HCT116 (cell line): ENCODE measurements around the gene BAX. TPM values are rescaled to one million over a fixed set of nuclear protein-coding genes. Genes with fewer than 3 reads are reported as not detected.

Experiments
- ATAC-seq: fragments of 200-7000 bp; cut with Tn5 transposase; 2 replicates; pipeline ENCODE4 v1.9.1; 2020; ENCODE audit warnings: mild to moderate bottlenecking, moderate library complexity
- BruUV-seq: library from RNA; stranded (reverse); fragments of 400-500 nt; replicated peaks from 2 replicates; lab custom pipeline; 2021; lab: Mats Ljungman, UMichigan
- CTCF ChIA-PET: fragments of 300-600 bp; sonication (Branson Sonifier 250); formaldehyde crosslinking; loops from one replicate; lab custom pipeline; 2021; ENCODE audit warnings: antibody characterized with exemption; lab: Charles Lee
- POLR2A ChIA-PET: fragments of 300-600, 350-600 bp; sonication (Branson Sonifier 250); formaldehyde crosslinking; loops from one replicate; lab custom pipeline; 2021; ENCODE audit warnings: antibody characterized with exemption; lab: Charles Lee
- RAD21 ChIA-PET, 2 experiments: fragments of 300-600 bp; sonication (Branson Sonifier 250); formaldehyde crosslinking; loops; one replicate each; lab custom pipeline; 2023; ENCODE audit warnings: low total read pairs in 2 of 2; ENCODE audit not compliant: uncharacterized antibody in 2 of 2, unreplicated experiment in 2 of 2, low non-redundant PET in 1 of 2; lab: Charles Lee
- DNase-seq: peaks from one replicate; pipeline ENCODE4 v3.0.0-alpha.2; 2010; ENCODE audit warnings: low read depth, low spot score
- H2AFZ ChIP-seq: fragments of 200-600 bp; shearing (Covaris generic), sonication (generic); 2 replicates; pipeline ENCODE4 v1.6.1; 2017; ENCODE audit warnings: low read depth, mixed run types, mixed read lengths, antibody characterized with exemption, low read length; ENCODE audit not compliant: poor library complexity, severe bottlenecking
- H3K27ac ChIP-seq: 2 replicates; pipeline ENCODE4 v1.5.1; 2012; ENCODE audit warnings: low read depth, low read length
- H3K27me3 ChIP-seq: fragments of 200-600 bp; sonication (generic); 2 replicates; pipeline ENCODE4 v1.6.1; 2016; ENCODE audit warnings: mixed run types, low read length, mixed read lengths; ENCODE audit not compliant: insufficient read depth
- H3K36me3 ChIP-seq, 2 experiments: fragments of 200-500 bp in 1 of 2; fragments of 200-600 bp in 1 of 2; sonication (Bioruptor generic) in 1 of 2; sonication (generic) in 1 of 2; 2 replicates each; pipeline versions ENCODE4 v1.5.1 to v1.6.1; 2014 to 2016; ENCODE audit warnings: low read length in 2 of 2, inconsistent platforms in 1 of 2, mixed read lengths in 1 of 2, mixed run types in 1 of 2; ENCODE audit not compliant: insufficient read depth in 2 of 2, control insufficient read depth in 1 of 2
- H3K4me1 ChIP-seq, 2 experiments: fragments of 200-600 bp in 1 of 2; sonication (generic) in 1 of 2; 2 replicates each; pipeline versions ENCODE4 v1.5.1 to v1.6.1; 2012 to 2017; ENCODE audit warnings: low read length in 2 of 2, inconsistent platforms in 1 of 2, mild to moderate bottlenecking in 1 of 2, mixed read lengths in 1 of 2, mixed run types in 1 of 2, moderate library complexity in 1 of 2; ENCODE audit not compliant: insufficient read depth in 2 of 2, control insufficient read depth in 1 of 2
- H3K4me2 ChIP-seq: fragments of 200-600 bp; sonication (generic); 2 replicates; pipeline ENCODE4 v1.6.1; 2017; ENCODE audit warnings: mixed run types, low read length, mixed read lengths
- H3K4me3 ChIP-seq, 2 experiments: fragments of 200-600 bp in 1 of 2; sonication (generic) in 1 of 2; replicated peaks in 1 of 2; 2 replicates each; pipeline ENCODE4 v1.5.1; 2011 to 2016; ENCODE audit warnings: low read length in 2 of 2, control low read depth in 1 of 2, low read depth in 1 of 2, mild to moderate bottlenecking in 1 of 2, mixed read lengths in 1 of 2, mixed run types in 1 of 2
- H3K79me2 ChIP-seq: fragments of 200-600 bp; sonication (generic); 2 replicates; pipeline ENCODE4 v1.6.1; 2017; ENCODE audit warnings: mild to moderate bottlenecking, mixed run types, low read length, moderate library complexity, mixed read lengths; ENCODE audit not compliant: insufficient read depth
- H3K9ac ChIP-seq: fragments of 200-600 bp; sonication (generic); 2 replicates; pipeline ENCODE4 v1.6.1; 2016; ENCODE audit warnings: low read length, mixed read lengths
- H3K9me2 ChIP-seq: fragments of 200-600 bp; sonication (generic), shearing (Covaris generic); 2 replicates; pipeline ENCODE4 v1.6.1; 2017; ENCODE audit warnings: mixed run types, mild to moderate bottlenecking, moderate library complexity; ENCODE audit not compliant: insufficient read depth
- H3K9me3 ChIP-seq, 2 experiments: fragments of 200-500 bp in 1 of 2; fragments of 200-600 bp in 1 of 2; sonication (Bioruptor generic) in 1 of 2; sonication (generic) in 1 of 2; 2 replicates each; pipeline ENCODE4 v1.6.1; 2014 to 2017; ENCODE audit warnings: low read length in 2 of 2, mixed read lengths in 2 of 2, inconsistent platforms in 1 of 2, low read depth in 1 of 2, mild to moderate bottlenecking in 1 of 2, mixed run types in 1 of 2, moderate library complexity in 1 of 2; ENCODE audit not compliant: control insufficient read depth in 1 of 2, insufficient read depth in 1 of 2
- H4K20me1 ChIP-seq: fragments of 200-600 bp; sonication (generic), shearing (Covaris generic); 2 replicates; pipeline ENCODE4 v1.6.1; 2017; ENCODE audit warnings: mixed run types, mild to moderate bottlenecking, moderate library complexity; ENCODE audit not compliant: insufficient read depth
- ATF3 ChIP-seq: IDR thresholded peaks from 2 replicates; pipeline ENCODE4 v1.6.1; 2012
- CBX3 ChIP-seq: IDR thresholded peaks from 2 replicates; pipeline ENCODE4 v1.6.1; 2012; ENCODE audit warnings: low read depth
- CEBPB ChIP-seq: IDR thresholded peaks from 2 replicates; pipeline ENCODE4 v1.6.1; 2012; ENCODE audit warnings: low read depth
- ELF1 ChIP-seq: IDR thresholded peaks from 2 replicates; pipeline ENCODE4 v1.6.1; 2012; ENCODE audit warnings: low read depth, borderline replicate concordance
- EZH2 ChIP-seq: fragments of 200-600 bp; sonication (generic); IDR thresholded peaks from 2 replicates; pipeline ENCODE4 v1.6.1; 2017; ENCODE audit warnings: antibody characterized with exemption, mixed run types
- EZH2phosphoT487 ChIP-seq: fragments of 200-600 bp; IDR thresholded peaks from 2 replicates; pipeline ENCODE4 v1.6.1; 2018; ENCODE audit warnings: antibody characterized with exemption, borderline replicate concordance
- FOSL1 ChIP-seq: IDR thresholded peaks from 2 replicates; pipeline ENCODE4 v1.6.1; 2012; ENCODE audit warnings: low read depth
- JUND ChIP-seq: IDR thresholded peaks from 2 replicates; pipeline ENCODE4 v1.6.1; 2012
- MAX ChIP-seq: IDR thresholded peaks from 2 replicates; pipeline ENCODE4 v1.6.1; 2012
- POLR2A ChIP-seq: IDR thresholded peaks from 2 replicates; pipeline ENCODE4 v1.7.0; 2011; ENCODE audit warnings: borderline replicate concordance; ENCODE audit not compliant: insufficient read depth, insufficient read length; ENCODE audit errors: extremely low read depth
- POLR2AphosphoS5 ChIP-seq: IDR thresholded peaks from 2 replicates; pipeline ENCODE4 v1.6.1; 2011; ENCODE audit warnings: mild to moderate bottlenecking, low read depth, low read length, moderate library complexity
- RAD21 ChIP-seq: IDR thresholded peaks from 2 replicates; pipeline ENCODE4 v1.6.1; 2012; ENCODE audit warnings: low read depth, mild to moderate bottlenecking
- REST ChIP-seq: IDR thresholded peaks from 2 replicates; pipeline ENCODE4 v1.6.1; 2012; ENCODE audit warnings: low read depth
- SIN3A ChIP-seq: IDR thresholded peaks from 2 replicates; pipeline ENCODE4 v1.6.1; 2012; ENCODE audit warnings: low read depth
- SRF ChIP-seq: IDR thresholded peaks from 2 replicates; pipeline ENCODE4 v1.6.1; 2012; ENCODE audit warnings: low read depth
- TCF7L2 ChIP-seq: IDR thresholded peaks from 2 replicates; pipeline ENCODE4 v1.7.0; 2011; ENCODE audit warnings: borderline replicate concordance, inconsistent platforms; ENCODE audit not compliant: insufficient read depth, insufficient read length; ENCODE audit errors: extremely low read depth
- YY1 ChIP-seq: IDR thresholded peaks from 2 replicates; pipeline ENCODE4 v1.6.1; 2011; ENCODE audit warnings: low read length, low read depth, moderate library complexity, mild to moderate bottlenecking; ENCODE audit not compliant: insufficient replicate concordance; ENCODE audit errors: extremely low read depth
- ZBTB33 ChIP-seq: IDR thresholded peaks from 2 replicates; pipeline ENCODE4 v1.6.1; 2011; ENCODE audit warnings: mild to moderate bottlenecking, low read length, moderate library complexity; ENCODE audit not compliant: insufficient replicate concordance; ENCODE audit errors: extremely low read depth
- ZFX ChIP-seq: fragments of 450-650 bp; IDR thresholded peaks from 2 replicates; pipeline ENCODE4 v1.6.1; 2017
- intact Hi-C: fragments of 100-400 bp; cut with micrococcal nuclease; formaldehyde crosslinking; loops from 2 replicates; pipeline ENCODE4 v1.10.0; 2022
- total RNA-seq: library from RNA; stranded (reverse); gene quantifications from one replicate; pipeline ENCODE4 v1.2.1, GENCODE V29; 2021; ENCODE audit not compliant: unreplicated experiment

The BAX gene
- total RNA-seq, 1 experiment from 2014 or later, result 96.4 TPM

GRCh38 chr19:48962029-48962848 lies 7.6 kb downstream of the BAX start (continued):
- no peak for TF ChIP-seq REST
- no peak for TF ChIP-seq CEBPB
- no peak for TF ChIP-seq SRF
- TF ChIP-seq EZH2, result no peak
- TF ChIP-seq CBX3, result no peak
- TF ChIP-seq RAD21, result no peak
- no peak for TF ChIP-seq TCF7L2

- peak overlapping the region; percentile 22 to 43; a peak in 3 of 4 replicates for H3K4me3 ChIP-seq
- RAD21 ChIA-PET, result interaction anchor here in 1 of 2 experiments (1.0 kb wide), 1 partner anchor 120 kb away, joined by 3 read pairs; no protein-coding TSS in a partner anchor
- H4K20me1 ChIP-seq, result peaks cover 9% of the 10 kb centered on the region; the same call in 1 of the 2 replicates
- POLR2A ChIA-PET, result interaction anchor here (1.0 to 1.5 kb wide), 5 partner anchors 8 to 90 kb away, joined by 3 to 12 read pairs (median 5); partner anchors contain the start of genes DHDH and PPP1R15A
- TF ChIP-seq CEBPB, result no peak
- no peak for TF ChIP-seq TCF7L2
- no peak for TF ChIP-seq POLR2A
- no peak for TF ChIP-seq ELF1
- TF ChIP-seq MAX, result no peak
- no peak for TF ChIP-seq CBX3
- no peak for TF ChIP-seq SIN3A
- TF ChIP-seq FOSL1, result no peak
- no peak for TF ChIP-seq YY1
- no peak for TF ChIP-seq EZH2phosphoT487
- TF ChIP-seq ZBTB33, result no peak
- no peak for TF ChIP-seq POLR2AphosphoS5
- no peak for TF ChIP-seq RAD21
- TF ChIP-seq ATF3, result no peak
- no peak for TF ChIP-seq EZH2
- TF ChIP-seq ZFX, result no peak
- no peak for TF ChIP-seq JUND
- H3K9me2 ChIP-seq, result no peaks in the 10 kb centered on the region
- peak overlapping the region; percentile 98 for H3K27ac ChIP-seq
- no peak overlapping the region for H2AFZ ChIP-seq
- intact Hi-C loops, result no loop called here
- ATAC-seq (no peak), DNase-seq (no peak)
- peak overlapping the region; percentile 78 for H3K9ac ChIP-seq
- no peaks in the 10 kb centered on the region for H3K27me3 ChIP-seq
- CTCF ChIA-PET, result interaction anchor here (1.3 kb wide), 1 partner anchor 31 kb away, joined by 3 read pairs; the partner anchor contains the start of gene RUVBL2
- peaks cover 16% of the 10 kb centered on the region for H3K79me2 ChIP-seq
- peaks cover 0 to 14% of the 10 kb centered on the region in 2 experiments; a peak in 1 of 4 replicates for H3K36me3 ChIP-seq
- no peaks in the 10 kb centered on the region for H3K9me3 ChIP-seq
- peak overlapping the region; percentile 83 for H3K4me2 ChIP-seq
- BruUV-seq, result no TSS peak
- peaks cover 35 to 62% of the 10 kb centered on the region in 2 experiments for H3K4me1 ChIP-seq
Measured at GRCh38 chr19:48962849-48963165, 8.1 kb downstream of the BAX start.
